ENCODE results near the gene IQCE.
"Not testable (repeated sequence)": the region's sequence is repeated elsewhere in the genome, so short reads cannot be mapped to it uniquely, and the experiment has no call there.

IQCE gene

DNA sequence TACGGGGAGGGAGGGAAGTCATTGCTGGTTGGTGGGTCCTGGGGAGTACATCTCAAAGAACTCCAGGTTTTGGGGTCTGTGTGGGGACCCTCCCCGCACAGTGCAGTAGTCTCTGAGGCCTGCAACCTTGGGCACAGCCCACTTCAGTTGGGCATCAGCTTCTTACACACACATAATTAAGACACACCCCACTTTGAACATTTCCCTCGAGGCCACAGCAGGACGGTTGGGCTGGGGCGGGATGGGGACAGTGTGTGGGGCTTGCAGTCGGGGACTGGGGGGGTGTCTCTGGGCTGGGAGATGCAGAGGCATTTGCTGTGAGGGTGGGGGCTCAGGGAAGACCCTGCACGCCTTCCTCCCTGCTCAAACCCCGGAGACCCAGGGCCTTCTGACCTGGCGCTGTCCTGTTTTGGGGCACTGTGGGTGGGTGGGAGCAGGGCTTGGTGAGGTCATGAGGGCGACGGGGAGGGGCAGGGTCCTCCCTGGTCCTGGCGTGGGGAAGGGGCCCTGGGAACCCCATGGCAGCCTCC lies 38.0 kb upstream of the IQCE start:
- no peak for DNase-seq (ENCODE audit: low read depth in 2 of 2)

DNA sequence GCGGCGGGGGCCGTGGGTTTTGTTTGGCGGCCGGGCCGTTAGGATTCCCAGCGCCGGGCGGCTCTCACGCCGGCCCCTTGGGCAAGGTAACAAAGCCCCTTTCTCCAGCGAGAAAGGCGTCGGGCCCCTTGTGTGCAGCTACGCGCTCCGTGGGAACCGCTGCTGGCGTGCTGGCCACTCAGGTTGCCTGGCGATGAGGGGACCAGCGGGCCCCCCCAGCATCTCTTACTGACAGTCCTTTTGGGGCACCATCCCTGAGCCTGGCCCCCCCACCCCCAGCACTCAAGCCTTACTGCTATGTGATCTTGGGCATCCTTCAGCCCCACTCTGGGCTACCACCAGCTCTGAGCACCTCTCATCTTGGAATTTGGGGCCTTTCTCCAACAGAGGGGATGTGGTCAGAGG lies 37.4 kb upstream of the IQCE start:
- DNase-seq (ENCODE audit: low read depth in 2 of 2): no peak

DNA sequence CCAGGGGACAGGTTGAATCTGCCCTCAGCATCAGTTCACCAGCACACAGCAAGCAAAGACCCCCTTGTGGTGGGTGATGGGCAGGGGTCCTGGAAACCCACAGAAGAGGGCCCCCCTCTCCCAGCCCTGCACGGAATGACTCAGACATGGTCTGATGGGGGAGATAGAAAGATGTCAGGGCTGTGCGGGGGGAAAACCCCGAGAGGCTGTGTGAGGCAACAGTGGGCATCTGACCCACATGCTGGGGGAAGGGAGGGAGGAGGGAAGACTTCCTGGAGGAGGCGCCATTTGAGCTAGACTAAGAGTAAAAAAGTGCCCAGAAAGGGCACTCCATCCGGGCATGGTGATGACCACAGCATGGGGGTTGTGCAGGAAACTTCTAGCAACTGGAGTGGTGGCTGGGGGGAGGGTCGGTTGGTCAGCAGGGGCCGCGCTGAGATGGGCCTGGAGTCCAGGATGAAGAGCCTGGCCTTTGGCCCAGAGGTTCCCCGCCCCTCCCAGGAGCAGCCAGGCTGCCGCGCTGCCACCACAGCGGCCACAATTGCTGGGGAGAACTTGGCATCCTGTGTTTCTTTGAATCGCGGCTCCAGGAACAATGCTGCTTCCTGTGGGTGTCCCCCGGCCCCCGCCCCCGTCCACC lies 36.7 kb upstream of the IQCE start:
- peak; percentile 62 to 74 for DNase-seq (ENCODE audit: low read depth in 2 of 2)

DNA sequence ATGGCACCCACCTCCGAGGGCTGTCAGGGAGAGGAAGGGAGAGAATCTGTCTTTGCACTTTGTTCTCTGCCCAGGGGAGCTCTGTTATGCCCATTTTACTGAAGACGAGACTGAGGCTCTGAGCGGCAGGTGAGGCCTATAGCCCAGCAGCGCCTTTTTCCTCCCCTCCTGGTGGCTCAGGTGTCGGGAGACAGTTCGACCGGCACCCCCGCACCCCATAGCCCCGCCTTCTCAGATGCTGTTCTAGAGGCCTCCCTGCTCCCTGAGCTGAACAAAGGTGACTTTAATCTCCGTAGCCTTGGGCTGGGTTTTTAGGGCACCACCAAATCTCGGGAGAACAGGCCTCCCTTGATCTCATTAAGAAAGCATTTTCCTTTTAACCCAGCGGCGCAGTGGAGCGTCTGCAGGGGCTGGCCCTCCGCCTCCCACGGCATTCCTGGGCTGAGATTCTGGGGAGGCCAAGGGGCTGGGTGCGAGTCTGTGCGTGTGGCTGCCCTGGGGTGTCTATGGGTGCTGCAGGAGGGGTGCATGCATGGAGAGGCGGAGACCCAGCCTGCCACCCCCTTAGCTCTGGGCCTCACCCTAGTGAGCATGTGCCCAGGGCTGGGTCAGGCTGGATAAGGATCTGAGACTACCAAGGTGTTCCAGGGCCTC lies 35.9 kb upstream of the IQCE start:
- DNase-seq (ENCODE audit: low read depth in 2 of 2): no peak

DNA sequence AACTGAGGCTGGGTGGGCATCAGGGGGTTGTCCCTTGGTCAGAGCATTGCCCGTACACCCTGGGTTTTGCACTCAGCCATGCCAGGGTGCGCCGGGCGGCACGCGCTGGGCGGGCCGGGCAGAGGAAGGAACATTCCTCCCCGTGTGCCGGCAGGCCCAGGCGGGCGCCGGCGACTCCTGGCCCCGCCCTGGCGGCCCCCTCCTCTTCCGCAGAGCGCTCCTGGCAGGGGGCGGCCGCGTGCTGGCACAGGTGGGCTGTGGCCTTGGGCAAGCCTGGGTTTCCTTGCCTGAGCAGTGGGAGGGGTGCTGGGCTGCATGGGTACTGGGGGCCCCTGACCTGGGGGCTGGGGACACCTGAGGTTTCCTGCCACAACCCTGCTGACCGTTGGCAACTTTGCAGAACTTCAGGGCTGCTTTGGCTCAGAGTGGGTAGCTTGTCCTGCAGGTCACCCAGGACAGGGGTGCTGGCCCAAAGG lies 35.3 kb upstream of the IQCE start:
- no peak for DNase-seq (ENCODE audit: low read depth in 2 of 2)

DNA sequence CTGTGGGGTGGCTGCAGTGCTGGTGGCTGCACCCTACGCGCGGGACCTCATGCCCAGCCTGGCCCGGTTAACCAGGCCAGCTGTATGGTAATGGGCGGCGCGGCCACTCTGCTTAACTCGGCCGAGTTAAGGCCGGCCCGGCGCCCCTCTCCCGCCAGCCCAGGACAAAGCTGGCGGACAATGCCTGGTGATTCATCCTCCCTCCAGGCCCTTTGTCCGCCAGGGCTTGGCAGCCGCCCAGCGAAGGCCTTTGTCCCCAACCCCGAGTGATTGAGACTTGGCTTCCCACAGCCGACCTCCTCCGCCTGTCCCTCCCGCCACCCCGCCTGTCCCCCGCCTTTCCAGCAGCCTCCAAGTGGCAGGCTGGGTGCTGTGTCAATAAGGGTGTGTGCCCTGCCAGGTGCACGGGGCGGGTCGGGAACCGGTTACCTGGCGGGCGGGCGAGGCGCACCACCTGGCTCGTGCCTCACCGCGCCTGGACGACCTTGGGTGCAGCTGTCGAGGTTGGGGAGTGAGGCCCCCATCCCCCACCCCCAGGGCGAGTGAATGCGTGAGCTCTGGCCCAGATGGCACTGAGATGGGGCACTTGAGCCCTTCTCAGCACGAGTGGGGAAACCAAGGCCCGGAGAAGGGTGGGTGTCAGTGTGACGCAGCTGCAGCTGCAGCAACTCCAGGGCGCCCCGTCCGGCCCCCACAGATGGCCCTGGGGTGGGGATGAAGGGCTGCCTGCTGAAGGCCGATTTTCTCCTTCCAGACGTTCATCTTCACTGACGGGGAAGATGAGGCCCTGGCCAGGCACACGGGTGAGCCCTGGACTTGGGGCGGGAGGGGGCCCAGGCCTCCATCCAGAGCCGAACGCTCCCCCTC lies 34.6 kb upstream of the IQCE start:
- DNase-seq (ENCODE audit: low read depth in 2 of 2): no peak

DNA sequence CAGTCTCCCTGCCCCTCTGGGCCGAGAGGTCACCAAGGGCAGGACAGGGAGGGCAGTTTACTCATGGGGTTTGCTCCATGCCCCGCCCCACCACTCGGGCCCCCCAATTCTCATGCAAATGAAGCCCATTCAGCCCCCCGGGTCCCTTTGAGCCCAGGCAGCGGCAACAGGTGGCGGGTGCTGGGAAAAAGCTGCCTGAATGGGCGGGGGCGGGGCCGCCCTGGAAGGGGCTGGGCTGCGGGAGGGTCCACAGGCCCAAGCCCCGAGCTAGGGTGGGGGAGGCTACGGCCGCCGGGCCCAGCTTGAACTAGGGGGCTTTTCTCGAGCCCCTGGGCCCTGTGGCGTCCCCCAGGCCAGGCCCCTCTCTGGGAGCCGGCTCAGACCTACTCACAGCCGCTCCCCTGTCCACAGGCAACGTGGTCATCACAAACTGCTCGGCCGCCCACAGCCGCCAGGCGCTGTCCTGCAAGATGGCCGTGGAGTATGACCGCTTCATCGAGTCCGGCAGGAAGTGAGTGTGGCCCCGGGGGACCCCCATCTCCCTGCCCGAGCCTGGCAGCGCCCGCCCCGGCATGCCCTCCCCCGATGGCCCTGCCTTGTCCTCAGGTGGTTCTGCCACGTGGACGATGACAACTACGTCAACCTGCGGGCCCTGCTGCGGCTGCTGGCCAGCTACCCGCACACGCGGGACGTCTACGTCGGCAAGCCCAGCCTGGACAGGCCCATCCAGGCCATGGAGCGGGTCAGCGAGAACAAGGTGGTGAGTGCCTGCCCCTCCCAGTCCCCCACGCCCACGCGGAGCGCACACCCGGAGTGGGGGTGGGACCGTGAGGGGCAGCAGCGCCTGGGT lies 33.7 kb upstream of the IQCE start:
- no peak for DNase-seq (ENCODE audit: low read depth in 2 of 2)

DNA sequence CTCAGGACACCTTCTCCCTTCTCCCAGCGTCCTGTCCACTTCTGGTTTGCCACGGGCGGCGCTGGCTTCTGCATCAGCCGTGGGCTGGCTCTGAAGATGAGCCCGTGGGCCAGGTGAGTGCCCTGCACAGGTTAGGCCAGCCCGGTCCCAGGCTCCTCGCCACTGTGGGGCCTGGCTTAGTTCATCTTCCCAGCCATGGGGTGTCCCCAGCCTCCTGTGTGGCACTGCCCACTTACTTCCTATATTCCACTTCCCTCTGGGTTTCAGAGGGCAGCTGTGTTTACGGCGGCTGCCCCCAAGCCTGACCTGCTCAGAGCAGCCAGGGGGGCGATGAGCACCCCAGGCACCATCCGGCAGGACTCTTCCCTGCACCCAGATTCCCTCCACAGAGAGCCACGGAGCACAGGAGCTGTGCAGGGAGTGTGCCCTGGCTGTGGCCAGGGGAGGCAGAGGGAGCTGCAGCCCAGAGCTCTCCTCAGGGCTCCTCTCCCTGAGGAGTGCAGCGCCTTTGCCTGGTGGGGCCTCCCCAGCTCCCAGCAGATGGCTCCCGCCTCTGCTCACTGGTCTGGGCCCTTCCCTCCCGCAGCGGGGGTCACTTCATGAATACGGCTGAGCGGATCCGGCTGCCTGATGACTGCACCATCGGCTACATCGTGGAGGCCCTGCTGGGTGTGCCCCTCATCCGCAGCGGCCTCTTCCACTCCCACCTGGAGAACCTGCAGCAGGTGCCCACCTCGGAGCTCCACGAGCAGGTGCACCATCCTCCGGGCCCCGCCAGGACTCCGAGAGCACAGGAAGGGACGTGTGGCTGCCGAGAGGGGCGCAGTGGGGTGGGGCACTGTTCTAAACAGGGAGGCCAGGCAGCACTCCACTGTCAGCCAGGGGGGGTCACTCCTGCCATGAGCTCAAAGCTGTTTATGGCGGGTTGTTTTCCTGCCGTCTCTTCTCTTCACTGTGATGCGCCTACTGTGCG lies 32.8 kb upstream of the IQCE start:
- no peak for DNase-seq (ENCODE audit: low read depth in 2 of 2)

DNA sequence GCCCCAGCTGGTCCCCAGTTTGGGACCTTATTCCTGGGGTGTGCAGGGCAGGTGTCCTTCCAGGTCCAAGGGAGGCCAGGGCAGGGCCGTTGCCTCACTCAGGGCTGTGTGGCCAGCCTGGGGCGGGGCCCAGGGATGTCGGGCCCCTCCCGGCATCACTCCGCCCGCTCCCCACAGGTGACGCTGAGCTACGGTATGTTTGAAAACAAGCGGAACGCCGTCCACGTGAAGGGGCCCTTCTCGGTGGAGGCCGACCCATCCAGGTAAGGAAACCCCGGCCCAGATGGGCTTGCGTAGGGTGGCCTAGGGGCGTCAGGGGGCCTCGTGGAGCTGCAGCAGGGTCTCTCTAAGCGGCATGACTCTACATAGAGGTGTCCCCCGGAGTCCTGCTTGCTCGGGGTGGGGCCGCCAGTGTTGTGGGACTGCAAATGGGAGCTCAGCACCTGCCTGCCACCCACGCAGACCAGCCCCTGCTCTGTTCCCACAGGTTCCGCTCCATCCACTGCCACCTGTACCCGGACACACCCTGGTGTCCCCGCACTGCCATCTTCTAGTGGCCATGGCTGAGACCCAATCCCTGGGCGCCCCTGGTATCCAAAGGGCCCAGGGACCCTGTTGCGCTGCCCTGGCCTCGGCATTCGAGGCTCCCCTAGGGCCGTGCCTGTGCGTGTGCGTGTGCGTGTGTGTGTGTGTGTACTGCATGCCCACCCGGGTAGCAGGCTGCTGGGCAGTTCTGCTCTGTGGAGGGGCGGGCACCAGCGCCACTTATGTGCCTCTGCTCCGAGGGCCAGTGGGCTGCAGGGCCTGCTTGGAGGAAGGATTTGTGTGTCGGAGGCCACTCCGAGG lies 31.9 kb upstream of the IQCE start:
- DNase-seq (ENCODE audit: low read depth in 2 of 2): no peak

DNA sequence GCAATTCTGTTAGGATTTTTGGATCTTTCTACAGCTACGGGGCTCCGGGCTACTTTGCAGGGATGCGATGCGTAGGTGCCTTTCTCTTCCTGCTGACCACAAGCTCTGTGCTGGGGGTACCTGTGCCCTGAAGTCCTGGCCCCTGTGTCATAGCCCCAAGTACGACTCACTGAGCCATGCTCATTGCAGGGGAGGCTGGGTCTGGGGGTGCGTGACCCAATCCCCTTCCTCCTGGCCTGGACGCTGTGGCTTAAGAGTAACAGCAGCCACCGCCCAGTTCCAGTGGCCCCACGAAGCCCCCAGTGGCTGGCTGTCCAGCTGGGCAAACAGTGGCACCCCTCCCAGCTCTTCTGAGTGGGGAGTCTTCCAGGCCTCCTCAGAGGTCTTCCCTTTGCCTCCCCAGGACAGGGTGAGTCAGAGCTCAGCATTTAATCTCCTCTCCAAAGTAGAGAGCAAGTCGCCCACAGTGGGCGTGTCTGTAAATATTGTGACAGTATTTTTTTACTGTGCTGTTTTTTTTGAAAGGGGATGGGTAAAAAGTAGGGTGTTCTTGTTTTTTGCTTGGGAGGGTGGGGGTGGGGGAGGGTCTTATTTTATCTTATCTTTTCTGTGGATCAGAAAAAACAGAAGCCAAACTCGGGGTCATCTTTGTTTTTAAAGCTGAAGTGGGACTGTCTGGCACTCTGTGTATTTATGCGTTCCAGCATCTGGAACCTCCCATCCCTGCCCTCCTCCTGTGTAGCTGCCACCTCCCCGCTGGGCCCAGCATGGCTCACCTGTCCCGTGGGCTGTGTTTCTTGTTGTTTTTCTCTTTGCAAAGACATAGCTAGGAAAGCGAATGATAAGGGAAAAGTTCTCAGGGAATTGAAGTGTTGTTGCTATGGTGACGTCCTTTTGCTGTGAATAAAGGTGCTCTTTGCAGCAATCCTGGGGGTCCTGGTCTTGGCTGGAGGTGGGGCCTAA lies 31.0 kb upstream of the IQCE start:
- DNase-seq (ENCODE audit: low read depth in 2 of 2): peak in 1 of 2 donors; percentile 55

DNA sequence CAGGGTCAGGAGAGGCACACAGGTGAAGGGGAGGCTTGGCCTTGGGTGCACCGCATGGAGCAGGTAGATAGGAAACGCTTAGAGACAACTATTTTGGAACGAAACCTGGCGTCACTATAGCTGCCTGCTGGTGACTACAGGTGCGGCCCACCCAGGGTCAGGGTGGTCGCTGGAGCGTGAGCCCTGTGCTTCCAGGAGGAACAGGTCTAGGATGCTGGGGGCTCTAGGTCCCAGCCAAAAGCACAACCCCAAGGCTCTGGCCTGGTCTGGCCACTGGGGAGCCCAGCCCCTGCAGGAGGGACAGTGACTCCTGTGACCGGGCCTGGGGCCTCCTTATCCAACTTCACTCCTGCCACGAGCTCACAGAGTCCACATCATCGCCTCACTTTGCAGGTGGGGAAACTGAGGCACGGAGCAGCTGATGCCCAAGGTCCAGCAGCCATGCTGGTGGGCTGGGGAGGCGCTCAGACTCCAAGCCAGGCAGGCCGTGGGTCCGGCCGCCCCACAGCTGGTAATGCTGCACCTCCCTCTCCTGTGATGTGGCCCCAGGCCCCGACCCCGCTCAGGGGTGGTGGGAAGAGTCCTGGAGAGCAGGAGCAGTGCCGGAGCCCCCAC lies 30.2 kb upstream of the IQCE start:
- no peak for DNase-seq (ENCODE audit: low read depth in 2 of 2)

DNA sequence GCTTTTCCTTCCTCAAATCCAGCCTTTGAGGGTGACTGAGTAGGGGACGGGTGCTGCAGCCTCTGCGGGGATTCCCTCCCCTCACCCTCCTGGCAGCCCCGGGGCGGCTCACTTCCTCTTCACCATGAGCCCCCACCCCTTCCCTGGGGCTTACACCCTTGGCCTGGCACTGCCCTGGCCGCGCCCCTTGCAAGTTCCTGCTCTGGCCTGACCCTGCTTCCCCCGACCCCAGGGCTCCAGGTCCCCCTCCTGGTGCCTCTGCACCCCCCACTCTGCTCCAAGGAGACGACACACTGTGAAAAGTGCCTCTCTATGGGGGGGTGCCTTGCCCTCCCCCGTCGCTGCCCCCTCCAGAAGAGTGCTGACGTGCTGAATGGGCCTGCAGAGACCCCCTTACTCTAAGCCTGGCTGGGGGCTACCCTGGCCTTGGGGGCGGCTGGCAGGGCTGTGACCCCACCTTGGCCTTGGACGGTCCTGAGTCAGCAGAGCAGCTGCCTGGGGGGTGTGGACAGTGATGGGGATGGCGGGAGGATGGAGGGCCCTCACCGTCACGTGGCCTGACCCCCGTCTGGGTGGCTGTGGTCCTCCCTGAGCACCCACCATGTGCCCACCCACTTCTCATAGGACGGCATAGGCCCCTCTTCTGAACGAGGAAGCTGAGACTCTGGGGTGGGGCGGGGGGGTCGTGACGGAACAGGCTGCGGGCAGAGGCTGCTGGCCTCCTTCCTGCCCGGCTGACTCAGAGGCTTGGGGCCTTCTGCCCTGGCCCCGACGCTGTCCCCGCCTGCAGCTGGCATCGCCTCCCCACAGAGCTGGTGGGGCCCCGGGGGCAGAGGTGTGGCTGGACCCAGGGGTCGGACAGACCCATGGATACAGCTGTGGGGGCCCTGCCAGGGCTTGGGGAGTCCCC lies 29.4 kb upstream of the IQCE start:
- no peak for DNase-seq (ENCODE audit: low read depth in 2 of 2)

DNA sequence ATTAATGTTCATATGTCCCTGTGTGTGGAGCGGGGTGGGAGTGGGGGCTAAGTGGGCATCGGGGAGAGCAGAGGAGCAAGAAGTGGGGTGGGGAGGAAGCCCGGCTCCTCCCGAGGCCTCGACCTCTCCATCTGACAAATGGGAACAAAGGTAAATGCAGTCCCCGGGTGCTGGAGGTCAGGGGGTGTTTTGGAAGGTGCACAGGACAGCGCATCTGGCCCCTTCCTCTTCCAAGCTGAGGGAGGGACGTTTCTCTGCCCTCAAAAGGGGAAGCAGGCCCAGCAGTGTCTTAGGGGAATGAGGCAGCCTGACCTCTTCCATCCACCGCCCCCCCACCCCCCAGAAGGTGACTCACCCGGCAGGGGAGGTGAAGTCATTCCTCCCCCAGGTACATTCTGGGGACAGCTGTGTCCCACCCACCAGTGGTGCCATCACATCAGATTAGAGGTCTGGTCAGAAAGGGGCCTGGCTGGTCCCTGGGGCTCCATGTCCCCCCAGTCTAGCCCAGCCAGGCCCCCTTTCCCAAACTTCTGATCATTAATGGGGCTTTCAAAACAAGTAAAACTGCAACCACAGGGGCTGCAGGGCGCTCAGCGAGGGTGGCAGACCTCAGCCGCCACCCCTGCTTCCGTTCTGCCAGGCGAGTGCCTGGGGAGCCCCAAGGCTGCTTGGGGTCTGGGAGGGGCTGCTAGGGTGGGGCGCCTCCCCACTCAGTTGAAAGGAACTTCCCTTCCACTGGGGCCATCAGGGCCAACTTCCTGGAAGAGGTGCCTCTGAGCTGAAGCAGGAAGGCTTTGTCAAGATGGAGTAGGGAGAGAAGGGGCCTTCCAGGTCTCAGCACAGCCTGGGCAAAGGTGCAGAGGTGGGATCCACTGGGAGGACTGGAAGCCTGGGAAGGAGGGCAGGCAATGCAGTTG lies 28.4 kb upstream of the IQCE start:
- peak; percentile 65 to 72 for DNase-seq (ENCODE audit: low read depth in 2 of 2)

DNA sequence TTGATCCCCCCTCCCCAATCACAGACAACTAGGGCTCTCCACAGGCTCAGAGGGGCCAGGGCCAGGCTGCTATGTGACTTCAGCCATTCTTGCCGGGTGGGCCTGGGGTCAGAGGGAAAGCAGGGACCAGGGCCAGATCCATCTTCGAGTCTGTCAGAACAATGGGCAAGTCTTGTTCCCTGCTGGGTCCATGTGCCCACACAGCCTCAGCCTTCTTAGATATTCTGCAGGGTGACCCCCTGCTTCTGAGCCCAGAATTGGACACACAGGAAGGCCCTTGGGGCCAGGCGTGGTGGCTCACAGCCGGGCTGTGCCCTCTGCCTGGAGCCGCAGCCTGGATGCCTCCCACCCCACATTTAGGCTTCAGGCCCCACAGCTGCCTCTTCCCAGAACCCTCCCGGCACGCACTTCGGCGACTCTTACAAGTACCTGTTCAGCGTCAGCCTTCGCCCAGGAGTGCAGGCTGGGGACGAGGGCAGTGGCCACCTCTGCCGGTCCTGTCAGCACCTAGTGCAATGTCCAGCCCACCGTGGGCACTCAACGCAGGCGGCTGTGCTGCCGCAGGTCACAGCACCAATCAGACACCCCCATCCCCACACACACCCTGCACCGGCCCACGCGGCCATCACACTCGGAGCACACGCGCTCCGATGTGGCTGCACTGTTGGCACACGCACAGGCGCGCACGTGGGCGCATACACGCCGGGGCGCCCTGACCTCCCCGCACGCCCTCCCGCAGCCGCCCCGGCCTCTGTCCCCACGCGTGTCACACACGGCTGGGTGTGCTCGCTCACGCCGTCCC lies 27.6 kb upstream of the IQCE start:
- DNase-seq (ENCODE audit: low read depth in 2 of 2): not testable (repeated sequence)

DNA sequence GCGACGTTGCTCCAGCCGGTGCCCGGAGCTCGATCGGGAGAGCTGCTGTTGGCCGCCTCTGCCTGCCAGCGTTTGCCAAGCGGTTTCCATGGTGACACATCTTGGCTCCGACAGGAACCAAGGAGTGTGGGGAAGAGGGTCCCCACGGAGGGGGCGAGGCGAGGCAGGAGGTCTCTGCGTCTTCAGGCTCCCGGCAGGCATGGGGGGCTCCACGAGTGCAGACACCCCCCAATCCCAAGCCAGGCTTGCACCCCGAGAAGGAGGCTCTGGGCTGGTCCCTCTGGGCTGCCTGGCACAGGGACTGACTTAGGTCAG lies 27.0 kb upstream of the IQCE start:
- not testable (repeated sequence) for DNase-seq (ENCODE audit: low read depth in 2 of 2)

Data from stimulated activated CD8-positive, alpha-beta memory T cell treated with anti-CD3 and anti-CD28 coated beads, Interleukin-15, amount 100 ng/mL, for 4 hours (primary cell).